HG03442 (cell line): ENCODE results near the gene COPG2.
A peak's percentile ranks its signal among the peaks of the same experiment; 100 is the strongest.
"Not testable (repeated sequence)": the region's sequence is repeated elsewhere in the genome, so short reads cannot be mapped to it uniquely, and the experiment has no call there.

Experiments
- ATAC-seq: cut with Tn5 transposase; IDR thresholded peaks from one replicate; pipeline ENCODE4 v1.9.1; 2021; ENCODE audit warnings: mild to moderate bottlenecking, moderate library complexity; ENCODE audit not compliant: unreplicated experiment

COPG2 gene

GRCh38 chr7:130566168-130566897 is 102.2 kb downstream of the COPG2 start:
- ATAC-seq, result no peak

GRCh38 chr7:130560972-130561371 is 107.6 kb downstream of the COPG2 start:
- peak; percentile 88 for ATAC-seq

GRCh38 chr7:130559184-130559583 is 109.4 kb downstream of the COPG2 start:
- ATAC-seq, result no peak

- no peak for ATAC-seq
Measured at GRCh38 chr7:130554481-130554880, 114.1 kb downstream of the COPG2 start.

GRCh38 chr7:130553398-130554029 is 115.0 kb downstream of the COPG2 start:
- ATAC-seq, result no peak

- no peak for ATAC-seq
Measured at GRCh38 chr7:130544356-130544755, 124.2 kb downstream of the COPG2 start.

- ATAC-seq, result no peak
Measured at GRCh38 chr7:130543487-130544010, 125.0 kb downstream of the COPG2 start.

GRCh38 chr7:130542297-130542696 is 126.3 kb downstream of the COPG2 start:
- ATAC-seq, result not testable (repeated sequence)

GRCh38 chr7:130541287-130541686 is 127.3 kb downstream of the COPG2 start:
- ATAC-seq, result not testable (repeated sequence)

- ATAC-seq, result not testable (repeated sequence)
Measured at GRCh38 chr7:130537894-130538293, 130.7 kb downstream of the COPG2 start.

GRCh38 chr7:130529417-130529816 is 139.1 kb downstream of the COPG2 start:
- no peak for ATAC-seq

- not testable (repeated sequence) for ATAC-seq
Measured at GRCh38 chr7:130527752-130528355, 140.7 kb downstream of the COPG2 start.

GRCh38 chr7:130524628-130525027 is 143.9 kb downstream of the COPG2 start:
- ATAC-seq, result no peak

- ATAC-seq, result not testable (repeated sequence)
Measured at GRCh38 chr7:130523519-130524125, 144.9 kb downstream of the COPG2 start.

- no peak for ATAC-seq
Measured at GRCh38 chr7:130521258-130521951, 147.1 kb downstream of the COPG2 start.

- no peak for ATAC-seq
Measured at GRCh38 chr7:130515315-130516040, 153.1 kb downstream of the COPG2 start.

GRCh38 chr7:130513447-130513846 is 155.1 kb downstream of the COPG2 start:
- ATAC-seq, result no peak

GRCh38 chr7:130512038-130512437 is 156.5 kb downstream of the COPG2 start:
- ATAC-seq, result not testable (repeated sequence)

- ATAC-seq, result no peak
Measured at GRCh38 chr7:130506358-130506757, 162.2 kb downstream of the COPG2 start.

GRCh38 chr7:130505753-130506152 is 162.8 kb downstream of the COPG2 start:
- ATAC-seq, result no peak
